Neutrophil (primary cell): ENCODE data around the gene ADGRG6.
"Not testable (repeated sequence)": the region's sequence is repeated elsewhere in the genome, so short reads cannot be mapped to it uniquely, and the experiment has no call there.

Experiments used
- H3K27ac ChIP-seq: fragments of 200-600 bp; sonication (generic); 2 replicates; pipeline ENCODE4 v1.5.1; 2016; ENCODE audit warnings: mild to moderate bottlenecking, moderate library complexity
- H3K27me3 ChIP-seq: fragments of 200-600 bp; sonication (generic); 2 replicates; pipeline ENCODE4 v1.6.0; 2016; ENCODE audit warnings: mild to moderate bottlenecking
- H3K36me3 ChIP-seq: fragments of 200-600 bp; sonication (generic); 2 replicates; pipeline ENCODE4 v1.5.1; 2017
- H3K4me1 ChIP-seq, 2 experiments: fragments of 200-600 bp in 1 of 2; sonication (generic) in 1 of 2; 1 replicate in 1 of 2; 2 replicates in 1 of 2; pipeline versions ENCODE4 v1.5.1 to v1.6.1; 2013 to 2016; ENCODE audit warnings: low read depth in 1 of 2, low read length in 1 of 2, mild to moderate bottlenecking in 1 of 2, moderate library complexity in 1 of 2; ENCODE audit not compliant: control insufficient read depth in 1 of 2, insufficient read depth in 1 of 2
- H3K4me3 ChIP-seq, 2 experiments: fragments of 200-600 bp in 1 of 2; sonication (generic) in 1 of 2; 1 replicate in 1 of 2; 2 replicates in 1 of 2; pipeline ENCODE4 v1.5.1; 2013 to 2016; ENCODE audit warnings: low read depth in 1 of 2, low read length in 1 of 2, mild to moderate bottlenecking in 1 of 2, moderate library complexity in 1 of 2
- H3K9me3 ChIP-seq: fragments of 200-600 bp; sonication (generic); 2 replicates; pipeline ENCODE4 v1.5.1; 2016
- TF ChIP-seq, protein P1 (sequence below): fragments of 200-600 bp; sonication (generic); IDR thresholded peaks from 2 replicates; pipeline ENCODE4 v1.5.1; 2016; ENCODE audit warnings: antibody characterized with exemption

ADGRG6 gene

DNA sequence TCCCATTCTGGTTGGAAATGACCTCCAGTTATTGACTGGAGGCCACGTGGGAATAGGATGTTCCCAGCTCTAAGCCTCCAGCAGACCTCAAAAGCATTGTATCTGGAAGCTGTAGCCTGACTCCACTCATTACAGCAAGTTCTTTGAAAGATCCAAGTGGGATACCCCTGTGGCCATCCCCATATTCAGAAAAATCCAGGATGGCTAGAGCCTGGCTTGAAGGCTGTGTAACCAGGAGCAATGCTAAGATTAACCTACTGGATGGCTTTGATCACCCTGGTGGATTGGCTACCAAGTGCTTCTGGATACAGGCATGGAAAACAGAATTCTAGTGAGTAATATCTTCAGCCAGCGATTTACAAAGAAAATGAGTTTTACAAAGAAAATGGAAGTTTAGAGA is 151.2 kb downstream of the ADGRG6 start:
- no peaks in the 10 kb centered on the region for H3K27me3 ChIP-seq
- no peaks in the 10 kb centered on the region for H3K36me3 ChIP-seq
- no peaks in the 10 kb centered on the region for H3K4me1 ChIP-seq
- no peak overlapping the region for H3K27ac ChIP-seq
- no peaks in the 10 kb centered on the region for H3K9me3 ChIP-seq
- H3K4me3 ChIP-seq = no peak overlapping the region
- TF ChIP-seq, protein P1, sequence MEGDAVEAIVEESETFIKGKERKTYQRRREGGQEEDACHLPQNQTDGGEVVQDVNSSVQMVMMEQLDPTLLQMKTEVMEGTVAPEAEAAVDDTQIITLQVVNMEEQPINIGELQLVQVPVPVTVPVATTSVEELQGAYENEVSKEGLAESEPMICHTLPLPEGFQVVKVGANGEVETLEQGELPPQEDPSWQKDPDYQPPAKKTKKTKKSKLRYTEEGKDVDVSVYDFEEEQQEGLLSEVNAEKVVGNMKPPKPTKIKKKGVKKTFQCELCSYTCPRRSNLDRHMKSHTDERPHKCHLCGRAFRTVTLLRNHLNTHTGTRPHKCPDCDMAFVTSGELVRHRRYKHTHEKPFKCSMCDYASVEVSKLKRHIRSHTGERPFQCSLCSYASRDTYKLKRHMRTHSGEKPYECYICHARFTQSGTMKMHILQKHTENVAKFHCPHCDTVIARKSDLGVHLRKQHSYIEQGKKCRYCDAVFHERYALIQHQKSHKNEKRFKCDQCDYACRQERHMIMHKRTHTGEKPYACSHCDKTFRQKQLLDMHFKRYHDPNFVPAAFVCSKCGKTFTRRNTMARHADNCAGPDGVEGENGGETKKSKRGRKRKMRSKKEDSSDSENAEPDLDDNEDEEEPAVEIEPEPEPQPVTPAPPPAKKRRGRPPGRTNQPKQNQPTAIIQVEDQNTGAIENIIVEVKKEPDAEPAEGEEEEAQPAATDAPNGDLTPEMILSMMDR = no peak

GRCh38 chr6:142454196-142454595 is 152.4 kb downstream of the ADGRG6 start:
- not testable (repeated sequence) for H3K4me3 ChIP-seq, H3K27ac ChIP-seq, H3K9me3 ChIP-seq, H3K27me3 ChIP-seq, H3K36me3 ChIP-seq, H3K4me1 ChIP-seq

- H3K4me1 ChIP-seq, H3K4me3 ChIP-seq, H3K36me3 ChIP-seq, H3K27ac ChIP-seq, H3K27me3 ChIP-seq, H3K9me3 ChIP-seq: not testable (repeated sequence)
These were observed 153.0 kb downstream of the ADGRG6 start for GRCh38 chr6:142454848-142455247.

- TF ChIP-seq, protein P1 = no peak
- no peaks in the 10 kb centered on the region for H3K9me3 ChIP-seq
- H3K4me3 ChIP-seq = no peak overlapping the region
These were observed 154.3 kb downstream of the ADGRG6 start for GRCh38 chr6:142455957-142456589.

DNA sequence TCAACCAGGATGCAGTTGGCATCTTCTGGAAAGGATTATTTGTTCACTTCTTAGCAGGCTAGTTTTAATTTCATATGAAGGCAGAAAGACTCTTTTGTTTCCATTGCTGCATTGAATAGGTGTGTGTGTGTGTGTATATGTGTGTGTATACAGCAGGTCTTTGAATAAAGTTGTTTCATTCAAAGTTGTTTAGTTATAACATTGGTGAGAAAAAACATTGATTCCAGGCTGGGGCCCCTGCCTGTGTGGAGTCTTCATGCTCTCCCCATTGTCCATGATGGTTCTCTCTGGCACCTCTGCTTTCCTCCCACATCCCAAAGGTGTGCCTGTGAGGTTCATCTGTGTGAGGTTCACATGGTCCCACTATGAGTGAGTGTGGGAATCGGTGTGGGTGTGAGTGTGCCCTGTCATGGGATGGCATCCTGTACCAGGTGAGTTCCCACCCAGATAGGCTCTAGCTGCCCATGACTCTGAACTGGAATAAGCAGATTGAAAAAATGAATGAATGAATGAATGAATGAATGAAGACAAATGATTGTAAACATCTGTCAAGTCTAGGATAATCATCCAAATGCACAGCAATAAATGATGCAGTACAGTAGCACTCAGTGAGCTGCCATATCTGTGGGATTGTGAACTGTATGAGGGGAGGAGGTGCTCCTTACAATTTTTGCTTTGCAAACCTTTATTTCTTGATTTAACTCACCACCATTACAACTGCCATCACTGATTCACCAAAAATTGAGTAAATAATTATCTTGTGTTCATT is 156.0 kb downstream of the ADGRG6 start:
- Histone ChIP-seq H3K9me3 (no peaks in the 10 kb centered on the region), H3K4me1 (no peaks in the 10 kb centered on the region), H3K36me3 (no peaks in the 10 kb centered on the region), H3K4me3 (no peak overlapping the region), H3K27ac (no peak overlapping the region), H3K27me3 (no peaks in the 10 kb centered on the region)
- TF ChIP-seq, protein P1 = no peak

More at GRCh38 chr6:142455957-142456589, 154.3 kb downstream of the ADGRG6 start:
- Histone ChIP-seq H3K4me1 (no peaks in the 10 kb centered on the region), H3K27ac (no peak overlapping the region), H3K27me3 (no peaks in the 10 kb centered on the region), H3K36me3 (no peaks in the 10 kb centered on the region)

DNA sequence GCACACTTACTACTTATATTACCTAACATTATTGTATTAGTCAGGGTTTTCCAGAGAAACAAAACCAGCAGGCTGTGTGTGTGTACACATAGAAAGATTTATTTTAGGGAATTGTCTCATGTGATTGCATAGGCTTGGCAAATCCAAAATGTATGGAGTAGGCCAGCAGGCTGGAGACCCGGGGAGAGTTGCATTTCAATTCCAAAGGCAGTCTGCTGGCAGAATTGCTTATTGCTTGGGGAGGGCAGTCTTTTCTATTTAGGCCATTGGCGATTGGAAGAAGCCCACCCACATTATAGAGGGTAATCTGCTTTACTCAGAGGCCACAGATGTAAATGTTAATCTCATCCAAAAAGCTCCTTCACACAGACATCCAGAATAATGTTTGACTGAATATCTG is 157.0 kb downstream of the ADGRG6 start:
- TF ChIP-seq, protein P1 = no peak
- H3K4me1 ChIP-seq = no peaks in the 10 kb centered on the region
- H3K27me3 ChIP-seq = no peaks in the 10 kb centered on the region
- no peaks in the 10 kb centered on the region for H3K9me3 ChIP-seq
- no peaks in the 10 kb centered on the region for H3K36me3 ChIP-seq
- H3K4me3 ChIP-seq = no peak overlapping the region
- H3K27ac ChIP-seq = no peak overlapping the region
